Measurements from ENCODE around the gene EGFR. TPM values are rescaled to one million over a fixed set of nuclear protein-coding genes. Genes with fewer than 3 reads are reported as not detected.

EGFR gene
- total and polyA plus RNA-seq, 2 donors (not counting 3 experiments of a cell fraction or from before 2014, with no cell fraction given) = 1.5 to 4.1 TPM

DNA sequence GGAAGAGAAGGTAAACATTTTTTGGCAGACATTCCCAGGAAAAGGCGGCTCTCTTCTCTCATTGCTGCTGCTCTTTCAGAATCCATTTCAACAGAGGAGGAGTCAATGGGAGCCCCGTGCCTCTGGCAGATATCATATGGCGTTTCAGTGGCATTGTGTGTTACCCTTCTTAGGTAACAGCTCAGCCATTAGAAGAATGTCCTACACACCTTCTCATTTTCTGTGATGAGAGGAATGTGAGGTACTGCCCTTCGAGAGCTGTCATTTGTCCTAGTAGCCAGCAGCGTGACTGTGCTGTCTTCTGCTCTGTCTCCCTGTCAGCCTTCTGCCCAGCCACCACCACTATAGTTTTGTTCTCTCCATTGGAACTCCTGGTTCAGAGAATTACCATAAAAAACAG lies 102.4 kb downstream of the EGFR start:
- CTCF ChIA-PET = no interaction called here
- Histone ChIP-seq H4K20me1 (replicated peaks; ENCODE audit: control insufficient read depth, extremely low read depth, insufficient read depth, low read length) (no peaks in the 10 kb centered on the region), H2AFZ (ENCODE audit: low read depth, low read length) (no peak overlapping the region), H3K27ac (ENCODE audit: insufficient read depth, low read depth, low read length) (no peak overlapping the region), H3K4me2 (ENCODE audit: insufficient read depth, low read length) (no peak overlapping the region), H3K9me3 (replicated peaks; ENCODE audit: control insufficient read depth, insufficient read depth, low read length) (no peaks in the 10 kb centered on the region), H3K4me3 (replicated peaks in 1 of 3; ENCODE audit: insufficient read depth in 1 of 3, low read depth in 1 of 3, low read length in 3 of 3) (no peak overlapping the region), H3K36me3 (ENCODE audit: control insufficient read depth in 2 of 2, extremely low read depth in 1 of 2, insufficient read depth in 2 of 2, low read length in 2 of 2) (no peaks in the 10 kb centered on the region), H3K4me1 (ENCODE audit: control insufficient read depth, extremely low read depth, insufficient read depth, low read length) (no peaks in the 10 kb centered on the region), H3K27me3 (ENCODE audit: control insufficient read depth in 2 of 2, insufficient read depth in 2 of 2, low read length in 2 of 2) (peaks cover 5 to 16% of the 10 kb centered on the region in 2 experiments), H3K9ac (replicated peaks; ENCODE audit: extremely low read depth, insufficient read depth, low read length) (no peak overlapping the region), H3K9me1 (replicated peaks; ENCODE audit: control insufficient read depth, extremely low read depth, insufficient read depth, low read length) (no peaks in the 10 kb centered on the region), H3K79me2 (ENCODE audit: control insufficient read depth, insufficient read depth, low read length) (no peaks in the 10 kb centered on the region)
- BruUV-seq (replicated peaks) = no TSS peak
- no peak for TF ChIP-seq POLR2A (IDR thresholded peaks at IDR 0.05; ENCODE audit: low read depth, low read length)
- no peak for TF ChIP-seq JUN (IDR thresholded peaks at IDR 0.05; ENCODE audit: borderline replicate concordance, insufficient read depth, insufficient read length, low read depth)
- TF ChIP-seq, protein P1, sequence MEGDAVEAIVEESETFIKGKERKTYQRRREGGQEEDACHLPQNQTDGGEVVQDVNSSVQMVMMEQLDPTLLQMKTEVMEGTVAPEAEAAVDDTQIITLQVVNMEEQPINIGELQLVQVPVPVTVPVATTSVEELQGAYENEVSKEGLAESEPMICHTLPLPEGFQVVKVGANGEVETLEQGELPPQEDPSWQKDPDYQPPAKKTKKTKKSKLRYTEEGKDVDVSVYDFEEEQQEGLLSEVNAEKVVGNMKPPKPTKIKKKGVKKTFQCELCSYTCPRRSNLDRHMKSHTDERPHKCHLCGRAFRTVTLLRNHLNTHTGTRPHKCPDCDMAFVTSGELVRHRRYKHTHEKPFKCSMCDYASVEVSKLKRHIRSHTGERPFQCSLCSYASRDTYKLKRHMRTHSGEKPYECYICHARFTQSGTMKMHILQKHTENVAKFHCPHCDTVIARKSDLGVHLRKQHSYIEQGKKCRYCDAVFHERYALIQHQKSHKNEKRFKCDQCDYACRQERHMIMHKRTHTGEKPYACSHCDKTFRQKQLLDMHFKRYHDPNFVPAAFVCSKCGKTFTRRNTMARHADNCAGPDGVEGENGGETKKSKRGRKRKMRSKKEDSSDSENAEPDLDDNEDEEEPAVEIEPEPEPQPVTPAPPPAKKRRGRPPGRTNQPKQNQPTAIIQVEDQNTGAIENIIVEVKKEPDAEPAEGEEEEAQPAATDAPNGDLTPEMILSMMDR (IDR thresholded peaks at IDR 0.05; ENCODE audit: extremely low read depth in 1 of 2, insufficient read depth in 1 of 2, low read depth in 1 of 2, low read length in 2 of 2) = no peak
- no peak for TF ChIP-seq GATA2 (IDR thresholded peaks at IDR 0.05; ENCODE audit: insufficient read depth, insufficient read length, low read depth, low read length)
- TF ChIP-seq MYC (IDR thresholded peaks at IDR 0.05; ENCODE audit: low read depth, low read length) = no peak
- TF ChIP-seq EZH2 (IDR thresholded peaks at IDR 0.05; ENCODE audit: borderline replicate concordance, low read depth, low read length, severe bottlenecking) = no peak
- TF ChIP-seq FOS (IDR thresholded peaks at IDR 0.05; ENCODE audit: borderline replicate concordance, insufficient read depth, low read length) = no peak
- no peak for TF ChIP-seq POLR2AphosphoS5 (IDR thresholded peaks at IDR 0.05; ENCODE audit: insufficient read depth, low read depth, low read length)
- TF ChIP-seq, protein P2, sequence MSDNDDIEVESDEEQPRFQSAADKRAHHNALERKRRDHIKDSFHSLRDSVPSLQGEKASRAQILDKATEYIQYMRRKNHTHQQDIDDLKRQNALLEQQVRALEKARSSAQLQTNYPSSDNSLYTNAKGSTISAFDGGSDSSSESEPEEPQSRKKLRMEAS (IDR thresholded peaks at IDR 0.05; ENCODE audit: insufficient read depth, insufficient read length) = no peak
- POLR2A ChIA-PET = no interaction called here
- intact Hi-C loops (cut with micrococcal nuclease) (no loop called here), dilution Hi-C loops (cut with MboI; ENCODE audit: extremely low pct_ligation_motif_present, low sequenced_read_pairs) (no loop called here)
- DNase-seq (ENCODE audit: low read depth, low spot score) (no peak), FAIRE-seq (no peak)

Measured in endothelial cell of umbilical vein (primary cell).